PC-9 (cell line): ENCODE measurements around the gene HDAC11.

Experiments used
- CTCF ChIP-seq: fragments of 200-600 bp; sonication (generic); conservative IDR thresholded peaks from 2 replicates; pipeline ENCODE4 v1.6.1; 2017; ENCODE audit warnings: mixed run types, antibody characterized with exemption, mild to moderate bottlenecking, moderate library complexity
- EZH2 ChIP-seq: fragments of 200-600 bp; sonication (generic); IDR thresholded peaks from 2 replicates; pipeline ENCODE4 v1.8.0; 2017; ENCODE audit warnings: antibody characterized with exemption, low read depth

- TF ChIP-seq CTCF (no peak), EZH2 (no peak)
Measured at GRCh38 chr3:13455644-13456043, 24.5 kb upstream of the HDAC11 start.
